HEK293 (cell line): ENCODE data around the gene KLHDC7B.

ENCODE experiments used
- GLIS1 ChIP-seq: fragments of 450-650 bp; formaldehyde crosslinking; IDR thresholded peaks from 2 replicates; pipeline ENCODE4 v1.5.1; 2016; ENCODE audit warnings: missing biosample characterization, missing genetic modification characterization
- KLF16 ChIP-seq: fragments of 450-650 bp; formaldehyde crosslinking; IDR thresholded peaks from 2 replicates; pipeline ENCODE4 v1.5.1; 2017; ENCODE audit warnings: missing biosample characterization, missing genetic modification characterization
- KLF17 ChIP-seq: fragments of 450-650 bp; formaldehyde crosslinking; IDR thresholded peaks from 2 replicates; pipeline ENCODE4 v1.5.1; 2016; ENCODE audit warnings: missing biosample characterization, missing genetic modification characterization
- OVOL3 ChIP-seq: fragments of 450-650 bp; formaldehyde crosslinking; IDR thresholded peaks from 2 replicates; pipeline ENCODE4 v1.5.1; 2016; ENCODE audit warnings: missing biosample characterization, missing genetic modification characterization
- PATZ1 ChIP-seq: fragments of 450-650 bp; formaldehyde crosslinking; IDR thresholded peaks from 2 replicates; pipeline ENCODE4 v1.5.1; 2016; ENCODE audit warnings: missing biosample characterization, missing genetic modification characterization
- PRDM10 ChIP-seq: fragments of 450-650 bp; formaldehyde crosslinking; IDR thresholded peaks from 2 replicates; pipeline ENCODE4 v1.5.1; 2016; ENCODE audit warnings: missing biosample characterization, missing genetic modification characterization
- PRDM2 ChIP-seq: fragments of 450-650 bp; formaldehyde crosslinking; IDR thresholded peaks from 2 replicates; pipeline ENCODE4 v1.5.1; 2016; ENCODE audit warnings: missing biosample characterization, missing genetic modification characterization, borderline replicate concordance
- SCRT1 ChIP-seq: fragments of 450-650 bp; formaldehyde crosslinking; IDR thresholded peaks from 2 replicates; pipeline ENCODE4 v1.5.1; 2016; ENCODE audit warnings: missing biosample characterization, missing genetic modification characterization, borderline replicate concordance
- SCRT2 ChIP-seq: fragments of 450-650 bp; formaldehyde crosslinking; IDR thresholded peaks from 2 replicates; pipeline ENCODE4 v1.5.1; 2016; ENCODE audit warnings: missing biosample characterization, missing genetic modification characterization
- ZBTB7A ChIP-seq: fragments of 450-650 bp; formaldehyde crosslinking; IDR thresholded peaks from 2 replicates; pipeline ENCODE4 v1.5.1; 2016; ENCODE audit warnings: low read depth, missing biosample characterization, missing genetic modification characterization
- ZNF16 ChIP-seq: fragments of 450-650 bp; formaldehyde crosslinking; IDR thresholded peaks from 2 replicates; pipeline ENCODE4 v1.5.1; 2016; ENCODE audit warnings: low read depth, missing biosample characterization, missing genetic modification characterization
- ZNF2 ChIP-seq: fragments of 450-650 bp; formaldehyde crosslinking; IDR thresholded peaks from 2 replicates; pipeline ENCODE4 v1.5.1; 2016; ENCODE audit warnings: missing biosample characterization, missing genetic modification characterization
- ZNF280C ChIP-seq: fragments of 450-650 bp; formaldehyde crosslinking; IDR thresholded peaks from 2 replicates; pipeline ENCODE4 v1.5.1; 2016; ENCODE audit warnings: missing biosample characterization, missing genetic modification characterization
- ZNF350 ChIP-seq: fragments of 450-650 bp; formaldehyde crosslinking; IDR thresholded peaks from 2 replicates; pipeline ENCODE4 v1.5.0; 2017; ENCODE audit warnings: missing biosample characterization, mild to moderate bottlenecking, missing genetic modification characterization
- ZNF398 ChIP-seq: fragments of 450-650 bp; formaldehyde crosslinking; IDR thresholded peaks from 2 replicates; pipeline ENCODE4 v1.5.1; 2017; ENCODE audit warnings: missing biosample characterization, missing genetic modification characterization
- ZNF404 ChIP-seq: fragments of 450-650 bp; formaldehyde crosslinking; IDR thresholded peaks from 2 replicates; pipeline ENCODE4 v1.5.1; 2017; ENCODE audit warnings: missing biosample characterization, missing genetic modification characterization
- ZNF585B ChIP-seq: fragments of 450-650 bp; formaldehyde crosslinking; IDR thresholded peaks from 2 replicates; pipeline ENCODE4 v1.5.1; 2016; ENCODE audit warnings: missing biosample characterization, missing genetic modification characterization
- ZNF645 ChIP-seq: fragments of 450-650 bp; formaldehyde crosslinking; IDR thresholded peaks from 2 replicates; pipeline ENCODE4; 2016; ENCODE audit warnings: missing biosample characterization, missing genetic modification characterization
- ZNF785 ChIP-seq: fragments of 450-650 bp; formaldehyde crosslinking; IDR thresholded peaks from 2 replicates; pipeline ENCODE4 v1.5.1; 2016; ENCODE audit warnings: missing biosample characterization, missing genetic modification characterization
- ZXDB ChIP-seq: fragments of 450-650 bp; formaldehyde crosslinking; IDR thresholded peaks from 2 replicates; pipeline ENCODE4 v1.5.1; 2016; ENCODE audit warnings: missing biosample characterization, missing genetic modification characterization

Gene KLHDC7B

GRCh38 chr22:50562523-50563412 lies 17.1 kb downstream of the KLHDC7B start, which contains the start of gene SYCE3 (continued):
- TF ChIP-seq ZNF585B (no peak), ZNF398 (no peak), KLF17 (tag by site-specific recombination) (peak; percentile 68; the same call in 1 of the 2 replicates), ZNF2 (no peak), PATZ1 (peak; percentile 86), ZBTB7A (tag by site-specific recombination) (no peak), ZNF16 (tag by site-specific recombination) (no peak), ZNF785 (tag by site-specific recombination) (no peak), SCRT1 (tag by site-specific recombination) (peak; percentile 79; the same call in 1 of the 2 replicates), ZXDB (tag by site-specific recombination) (0 out of 2 replicates have a peak, but pooled peaks have one; percentile 24), ZNF645 (tag by site-specific recombination) (no peak), PRDM10 (tag by site-specific recombination) (peak; percentile 28; the same call in 1 of the 2 replicates), KLF16 (tag by site-specific recombination) (peak; percentile 96), ZNF280C (tag by site-specific recombination) (no peak), GLIS1 (tag by site-specific recombination) (peak; percentile 87), OVOL3 (no peak), SCRT2 (peak; percentile 94), PRDM2 (tag by site-specific recombination) (no peak), ZNF350 (tag by site-specific recombination) (no peak), ZNF404 (no peak)
